ENCODE measurements around the gene FUT6. TPM values are rescaled to one million over a fixed set of nuclear protein-coding genes. Genes with fewer than 3 reads are reported as not detected.
A peak's percentile ranks its signal among the peaks of the same experiment; 100 is the strongest.
"Not testable (repeated sequence)": the region's sequence is repeated elsewhere in the genome, so short reads cannot be mapped to it uniquely, and the experiment has no call there.

The FUT6 gene
- total and polyA plus RNA-seq, 4 donors: 2.6 to 14.0 (median 7.3) TPM

DNA sequence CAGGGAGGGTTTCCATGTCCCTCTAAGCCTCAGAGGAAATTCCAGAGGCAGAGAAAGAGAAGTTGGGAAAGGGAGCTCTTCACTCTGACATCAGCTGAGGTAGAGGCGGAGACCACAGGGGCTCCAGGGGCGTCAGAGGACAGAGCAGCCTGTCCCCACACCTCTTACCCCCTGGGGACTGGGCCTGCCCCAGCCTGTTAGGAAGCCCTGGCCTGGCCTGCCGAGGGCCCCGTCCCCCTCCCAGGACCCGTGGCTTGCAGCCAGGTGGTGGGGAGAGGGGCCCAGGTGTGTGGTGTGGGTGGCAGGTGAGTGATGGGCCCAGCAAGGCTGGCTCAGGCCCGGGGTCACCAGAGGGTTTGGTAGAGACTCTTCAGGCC lies 2.2 kb upstream of the FUT6 start:
- peaks cover 5 to 21% (median 19%) of the 10 kb centered on the region in 4 donors for H3K4me1 ChIP-seq (ENCODE audit: control insufficient read depth in 4 of 4, insufficient read depth in 4 of 4, low read length in 3 of 4)
- 90% methylated on average over 6 of the region's 6 CpGs for WGBS
- H3K4me3 ChIP-seq (ENCODE audit: low read depth in 1 of 3, low read length in 3 of 3); H3K36me3 ChIP-seq (ENCODE audit: control insufficient read depth in 4 of 4, insufficient read depth in 3 of 4, low read depth in 1 of 4, low read length in 3 of 4); H3K9me3 ChIP-seq (ENCODE audit: control insufficient read depth in 4 of 4, low read length in 3 of 4); DNase-seq (ENCODE audit: low spot score); H3K27me3 ChIP-seq (ENCODE audit: control insufficient read depth in 4 of 4, insufficient read depth in 4 of 4, low read length in 3 of 4); H3K9ac ChIP-seq (ENCODE audit: low read depth in 1 of 2, low read length in 2 of 2); H3K27ac ChIP-seq (ENCODE audit: low read depth in 1 of 2, low read length in 2 of 2): not testable (repeated sequence)

DNA sequence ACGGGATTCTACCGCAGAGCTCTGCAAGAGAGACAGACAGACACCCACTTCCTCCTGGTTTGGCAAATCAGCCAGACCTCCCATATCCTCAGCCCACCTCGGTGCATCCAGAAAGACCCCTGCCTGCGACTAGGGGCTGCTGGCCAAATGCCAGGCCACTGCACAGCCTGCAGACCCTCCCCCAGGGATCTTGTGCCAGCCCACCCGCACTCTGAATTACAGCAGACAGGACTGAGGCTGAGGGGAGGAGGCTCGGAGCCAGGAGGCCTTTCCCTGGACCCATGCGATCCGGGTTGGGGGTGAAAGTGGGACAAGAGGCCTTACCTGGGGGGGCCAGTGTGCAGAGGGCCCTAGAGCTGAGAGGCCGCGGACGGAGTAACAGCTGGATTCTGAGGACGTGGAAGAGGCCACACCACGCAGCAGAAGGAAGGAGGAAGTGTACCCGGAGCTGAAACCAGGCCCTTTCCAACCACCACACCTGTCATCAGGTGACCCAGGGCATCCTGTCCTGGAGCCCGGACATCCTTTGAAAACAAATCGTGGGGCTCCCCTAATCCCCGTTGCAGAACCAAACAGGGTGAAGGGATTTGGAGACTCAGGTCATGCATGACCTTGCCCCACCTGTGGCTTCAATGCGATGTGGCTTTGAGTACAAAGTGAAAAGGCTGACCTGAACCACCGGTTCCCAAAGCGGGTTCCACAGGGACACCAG lies 993 bp downstream of the FUT6 start:
- DNase-seq (ENCODE audit: low spot score): no peak
- H3K9ac ChIP-seq (ENCODE audit: low read depth in 1 of 2, low read length in 2 of 2): peak overlapping the region in 1 of 2 donors; percentile 28
- 46% methylated on average over 20 of the region's 20 CpGs for WGBS
- peak overlapping the region; percentile 6 to 32 for H3K27ac ChIP-seq (ENCODE audit: low read depth in 1 of 2, low read length in 2 of 2)
- no peaks in the 10 kb centered on the region for H3K36me3 ChIP-seq (ENCODE audit: control insufficient read depth in 4 of 4, insufficient read depth in 3 of 4, low read depth in 1 of 4, low read length in 3 of 4)
- peaks cover 5 to 21% (median 19%) of the 10 kb centered on the region in 4 donors for H3K4me1 ChIP-seq (ENCODE audit: control insufficient read depth in 4 of 4, insufficient read depth in 4 of 4, low read length in 3 of 4)
- H3K4me3 ChIP-seq (ENCODE audit: low read depth in 1 of 3, low read length in 3 of 3): peak overlapping the region in 2 of 3 donors; percentile 24 to 55
- no peaks in the 10 kb centered on the region for H3K9me3 ChIP-seq (ENCODE audit: control insufficient read depth in 4 of 4, low read length in 3 of 4)
- TF ChIP-seq, protein P1, sequence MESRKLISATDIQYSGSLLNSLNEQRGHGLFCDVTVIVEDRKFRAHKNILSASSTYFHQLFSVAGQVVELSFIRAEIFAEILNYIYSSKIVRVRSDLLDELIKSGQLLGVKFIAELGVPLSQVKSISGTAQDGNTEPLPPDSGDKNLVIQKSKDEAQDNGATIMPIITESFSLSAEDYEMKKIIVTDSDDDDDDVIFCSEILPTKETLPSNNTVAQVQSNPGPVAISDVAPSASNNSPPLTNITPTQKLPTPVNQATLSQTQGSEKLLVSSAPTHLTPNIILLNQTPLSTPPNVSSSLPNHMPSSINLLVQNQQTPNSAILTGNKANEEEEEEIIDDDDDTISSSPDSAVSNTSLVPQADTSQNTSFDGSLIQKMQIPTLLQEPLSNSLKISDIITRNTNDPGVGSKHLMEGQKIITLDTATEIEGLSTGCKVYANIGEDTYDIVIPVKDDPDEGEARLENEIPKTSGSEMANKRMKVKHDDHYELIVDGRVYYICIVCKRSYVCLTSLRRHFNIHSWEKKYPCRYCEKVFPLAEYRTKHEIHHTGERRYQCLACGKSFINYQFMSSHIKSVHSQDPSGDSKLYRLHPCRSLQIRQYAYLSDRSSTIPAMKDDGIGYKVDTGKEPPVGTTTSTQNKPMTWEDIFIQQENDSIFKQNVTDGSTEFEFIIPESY (IDR thresholded peaks at IDR 0.05): no peak
- TF ChIP-seq, protein P2, sequence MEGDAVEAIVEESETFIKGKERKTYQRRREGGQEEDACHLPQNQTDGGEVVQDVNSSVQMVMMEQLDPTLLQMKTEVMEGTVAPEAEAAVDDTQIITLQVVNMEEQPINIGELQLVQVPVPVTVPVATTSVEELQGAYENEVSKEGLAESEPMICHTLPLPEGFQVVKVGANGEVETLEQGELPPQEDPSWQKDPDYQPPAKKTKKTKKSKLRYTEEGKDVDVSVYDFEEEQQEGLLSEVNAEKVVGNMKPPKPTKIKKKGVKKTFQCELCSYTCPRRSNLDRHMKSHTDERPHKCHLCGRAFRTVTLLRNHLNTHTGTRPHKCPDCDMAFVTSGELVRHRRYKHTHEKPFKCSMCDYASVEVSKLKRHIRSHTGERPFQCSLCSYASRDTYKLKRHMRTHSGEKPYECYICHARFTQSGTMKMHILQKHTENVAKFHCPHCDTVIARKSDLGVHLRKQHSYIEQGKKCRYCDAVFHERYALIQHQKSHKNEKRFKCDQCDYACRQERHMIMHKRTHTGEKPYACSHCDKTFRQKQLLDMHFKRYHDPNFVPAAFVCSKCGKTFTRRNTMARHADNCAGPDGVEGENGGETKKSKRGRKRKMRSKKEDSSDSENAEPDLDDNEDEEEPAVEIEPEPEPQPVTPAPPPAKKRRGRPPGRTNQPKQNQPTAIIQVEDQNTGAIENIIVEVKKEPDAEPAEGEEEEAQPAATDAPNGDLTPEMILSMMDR (IDR thresholded peaks at IDR 0.05; ENCODE audit: low read depth, low read length, missing input control): no peak
- TF ChIP-seq RXRA (IDR thresholded peaks at IDR 0.05): no peak
- TF ChIP-seq, protein P3, sequence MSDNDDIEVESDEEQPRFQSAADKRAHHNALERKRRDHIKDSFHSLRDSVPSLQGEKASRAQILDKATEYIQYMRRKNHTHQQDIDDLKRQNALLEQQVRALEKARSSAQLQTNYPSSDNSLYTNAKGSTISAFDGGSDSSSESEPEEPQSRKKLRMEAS (IDR thresholded peaks at IDR 0.05): no peak
- TF ChIP-seq TAF1 (conservative IDR thresholded peaks at IDR 0.05): no peak
- no peak for TF ChIP-seq HNF4G (IDR thresholded peaks at IDR 0.05)
- TF ChIP-seq EGR1 (IDR thresholded peaks at IDR 0.05; ENCODE audit: low read depth in 2 of 2): no peak
- TF ChIP-seq JUND (IDR thresholded peaks at IDR 0.05): no peak
- TF ChIP-seq GABPA (IDR thresholded peaks at IDR 0.05 in 1 of 2, conservative IDR thresholded peaks at IDR 0.05 in 1 of 2): no peak
- TF ChIP-seq YY1 (IDR thresholded peaks at IDR 0.05): no peak
- no peak for TF ChIP-seq SP1 (IDR thresholded peaks at IDR 0.05)
- H3K27me3 ChIP-seq (ENCODE audit: control insufficient read depth in 4 of 4, insufficient read depth in 4 of 4, low read length in 3 of 4): no peaks in the 10 kb centered on the region

DNA sequence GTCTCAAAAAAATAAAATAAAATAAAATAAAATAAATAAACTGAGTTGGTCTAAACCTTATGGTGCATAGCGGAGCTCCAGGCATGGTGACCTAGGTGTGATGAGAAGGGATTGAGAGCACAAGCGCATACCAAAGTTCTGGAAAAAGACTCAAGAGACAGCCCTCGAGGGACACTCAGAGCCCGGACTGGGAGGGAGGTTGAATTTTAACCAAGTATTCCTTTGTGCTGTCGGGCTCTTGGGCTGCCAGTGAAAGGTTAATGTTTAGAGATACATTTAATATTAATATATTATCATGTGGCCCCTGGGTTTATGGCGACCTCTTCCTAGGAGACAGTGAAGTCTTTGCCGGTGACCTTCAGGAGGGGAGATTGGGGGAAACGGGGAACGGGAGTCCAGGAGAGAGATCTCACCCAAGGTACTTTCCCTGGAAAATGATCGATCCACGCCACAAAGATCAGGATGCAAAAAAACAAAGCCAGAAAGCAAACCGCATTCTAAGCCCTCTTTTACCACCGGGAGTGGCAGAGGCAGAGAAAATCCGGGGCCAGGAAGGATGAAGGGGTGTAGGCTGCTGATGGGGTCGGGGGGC lies 1.6 kb downstream of the FUT6 start:
- DNase-seq (ENCODE audit: low spot score): no peak
- peaks cover 5 to 21% (median 19%) of the 10 kb centered on the region in 4 donors for H3K4me1 ChIP-seq (ENCODE audit: control insufficient read depth in 4 of 4, insufficient read depth in 4 of 4, low read length in 3 of 4)
- H3K27ac ChIP-seq (ENCODE audit: low read depth in 1 of 2, low read length in 2 of 2): peak overlapping the region; percentile 6 to 32
- H3K9ac ChIP-seq (ENCODE audit: low read depth in 1 of 2, low read length in 2 of 2): peak overlapping the region in 1 of 2 donors; percentile 43
- no peaks in the 10 kb centered on the region for H3K9me3 ChIP-seq (ENCODE audit: control insufficient read depth in 4 of 4, low read length in 3 of 4)
- TF ChIP-seq HNF4A (conservative IDR thresholded peaks at IDR 0.05): peak; percentile 17 to 26
- no peak for TF ChIP-seq TAF1 (conservative IDR thresholded peaks at IDR 0.05)
- 20% methylated on average over 15 of the region's 15 CpGs for WGBS
- H3K36me3 ChIP-seq (ENCODE audit: control insufficient read depth in 4 of 4, insufficient read depth in 3 of 4, low read depth in 1 of 4, low read length in 3 of 4): no peaks in the 10 kb centered on the region
- peak overlapping the region; percentile 24 to 55 (median 41) for H3K4me3 ChIP-seq (ENCODE audit: low read depth in 1 of 3, low read length in 3 of 3)
- H3K27me3 ChIP-seq (ENCODE audit: control insufficient read depth in 4 of 4, insufficient read depth in 4 of 4, low read length in 3 of 4): no peaks in the 10 kb centered on the region

Measured in liver (tissue), 9 donors.